Measurements from ENCODE around the gene TOLLIP.
A peak's percentile ranks its signal among the peaks of the same experiment; 100 is the strongest.
"Not testable (repeated sequence)": the region's sequence is repeated elsewhere in the genome, so short reads cannot be mapped to it uniquely, and the experiment has no call there.

TOLLIP gene

DNA sequence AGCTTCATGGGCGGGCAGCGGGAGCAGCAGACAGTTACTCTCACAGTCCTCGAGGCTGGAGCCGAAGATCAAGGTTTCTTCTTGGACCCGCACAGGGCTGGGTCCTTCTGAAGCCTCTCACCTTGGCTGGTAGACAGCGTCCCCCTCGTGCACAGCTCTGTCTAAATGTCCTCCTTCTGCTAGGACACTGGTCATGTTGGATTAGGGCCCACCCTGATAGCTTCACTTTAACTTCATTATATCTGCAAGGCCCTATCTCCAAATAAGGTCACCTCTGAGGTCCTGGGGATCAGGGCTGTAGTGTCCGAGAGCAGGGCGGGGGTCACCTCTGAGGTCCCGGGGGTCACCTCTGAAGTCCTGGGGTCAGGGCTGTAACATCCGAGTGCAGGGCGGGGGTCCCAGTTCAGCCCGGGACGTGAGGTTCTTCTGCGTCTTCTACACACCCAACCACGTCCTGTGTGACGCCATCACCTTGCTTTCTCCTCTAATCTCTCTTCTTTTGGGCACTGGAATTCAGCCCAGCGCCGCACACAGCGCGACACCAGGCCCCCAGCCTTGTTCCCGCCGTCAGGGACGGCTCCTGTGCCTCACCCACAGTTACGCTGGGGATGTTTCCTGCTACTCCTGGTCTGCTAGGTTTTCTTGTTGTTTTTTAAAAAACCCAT, 34.1 kb upstream of the TOLLIP start:
- no peak for DNase-seq

DNA sequence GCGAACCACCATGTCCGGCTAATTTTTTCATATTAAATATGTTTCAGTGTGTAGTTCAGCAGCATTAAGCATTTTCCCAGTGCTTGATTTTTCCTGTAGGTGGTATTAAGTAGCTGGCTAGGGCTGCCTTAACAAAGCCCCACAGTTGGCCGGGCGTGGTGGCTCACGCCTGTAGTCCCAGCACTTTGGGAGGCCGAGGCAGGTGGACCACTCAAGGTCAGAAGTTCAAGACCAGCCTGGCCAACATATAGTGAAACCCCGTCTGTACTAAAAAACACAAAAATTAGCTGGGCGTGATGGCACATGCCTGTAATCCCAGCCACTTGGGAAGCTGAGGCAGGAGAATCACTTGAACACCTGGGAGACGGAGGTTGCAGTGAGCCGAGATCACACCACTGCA, 33.5 kb upstream of the TOLLIP start:
- no peak for DNase-seq

GRCh38 chr11:1341928-1342524, 32.6 kb upstream of the TOLLIP start:
- DNase-seq = no peak

DNA sequence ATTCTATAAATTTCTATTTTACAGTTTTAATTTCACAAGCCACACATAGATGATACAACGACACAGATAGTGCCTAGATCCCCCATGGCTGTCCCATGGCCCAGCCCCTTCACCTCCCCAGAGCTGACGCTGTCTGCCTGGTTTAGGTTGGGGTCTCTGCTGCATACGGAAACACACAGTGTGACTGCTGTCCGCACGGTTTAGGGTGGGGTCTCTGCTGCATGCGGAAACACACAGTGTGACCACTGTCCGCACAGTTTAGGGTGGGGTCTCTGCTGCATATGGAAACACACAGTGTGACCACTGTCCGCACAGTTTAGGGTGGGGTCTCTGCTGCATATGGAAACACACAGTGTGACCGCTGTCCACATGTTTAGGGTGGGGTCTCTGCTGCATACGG, 31.8 kb upstream of the TOLLIP start:
- not testable (repeated sequence) for DNase-seq

DNA sequence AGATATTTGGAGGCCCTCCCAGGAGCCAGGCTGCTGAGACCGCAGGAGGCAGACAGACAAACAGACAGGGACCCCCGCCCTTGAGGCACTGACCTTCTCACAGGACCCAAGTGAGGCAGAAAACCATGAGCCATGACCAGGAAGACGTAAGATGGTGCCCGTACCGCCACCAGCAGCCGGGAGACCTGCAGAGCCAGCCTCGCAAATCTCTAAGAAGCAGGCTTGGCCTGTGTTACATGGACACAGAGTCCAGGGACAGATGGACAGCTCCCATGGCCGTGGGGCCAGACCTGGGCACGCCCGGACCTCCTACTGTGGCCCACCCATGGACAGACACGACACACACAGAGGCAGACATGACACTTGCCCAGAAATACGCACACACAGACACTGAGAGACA, 30.7 kb upstream of the TOLLIP start:
- DNase-seq = no peak

GRCh38 chr11:1339066-1339675, 29.7 kb upstream of the TOLLIP start:
- DNase-seq = no peak

DNA sequence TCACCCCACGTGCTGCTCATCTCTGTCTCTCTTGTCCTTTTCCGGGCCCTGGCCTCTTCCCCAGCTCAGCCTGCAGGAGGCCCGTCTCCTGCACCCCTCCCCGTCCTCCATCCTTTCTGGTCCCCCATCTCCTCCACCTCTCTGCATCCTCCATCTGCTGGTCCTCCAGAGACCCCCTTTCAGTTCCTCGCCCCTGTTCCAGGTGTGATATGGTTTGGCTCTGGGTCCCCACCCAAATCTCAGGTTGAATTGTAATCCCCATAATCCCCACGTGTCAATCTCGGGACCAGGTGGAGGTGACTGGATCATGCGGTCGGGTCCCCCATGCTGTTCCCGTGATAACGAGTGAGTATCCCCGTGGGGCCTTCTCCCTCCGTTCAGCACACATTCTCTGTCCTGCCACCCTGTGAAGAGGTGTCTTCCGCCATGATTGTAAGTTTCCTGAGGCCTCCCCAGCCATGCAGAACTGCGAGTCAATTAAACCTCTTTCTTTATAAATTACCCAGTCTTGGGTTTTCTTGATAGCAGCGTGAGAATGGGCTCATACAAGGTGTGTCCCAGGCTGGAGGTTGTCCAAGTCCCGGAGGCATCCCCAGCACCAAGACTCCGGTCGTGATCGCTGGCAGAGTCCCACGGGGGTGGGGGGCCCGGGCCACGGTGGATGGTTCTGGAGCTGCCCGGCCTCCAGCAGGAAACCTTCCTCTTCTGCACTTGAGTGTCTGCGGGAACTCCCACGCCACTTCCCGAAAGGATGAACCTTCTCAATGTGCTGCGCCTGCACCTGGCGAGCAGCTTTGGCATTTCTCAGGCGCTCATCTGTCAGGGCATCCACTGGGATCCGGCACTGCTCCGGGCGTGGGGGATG, 29.0 kb upstream of the TOLLIP start:
- peak; percentile 28 for DNase-seq

DNA sequence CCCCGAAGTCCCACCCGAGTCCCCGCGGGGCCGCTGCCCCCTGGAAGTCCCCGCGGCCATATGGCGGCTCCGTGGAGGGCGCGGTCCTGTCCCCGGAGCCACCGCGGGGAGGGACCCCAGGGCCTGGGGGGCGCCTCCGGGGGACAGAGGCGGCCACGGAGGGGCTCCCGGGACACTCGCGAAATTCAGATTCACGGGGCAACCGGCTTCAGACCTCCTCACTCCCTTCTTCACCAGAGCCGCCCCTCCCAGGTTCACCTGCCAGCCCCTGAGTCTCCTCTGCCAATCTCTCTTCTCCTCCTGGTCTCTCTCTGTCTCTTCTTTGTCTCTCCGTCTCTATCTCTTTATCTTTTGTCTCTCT, 28.2 kb upstream of the TOLLIP start:
- no peak for DNase-seq

GRCh38 chr11:1336836-1337646, 27.6 kb upstream of the TOLLIP start:
- DNase-seq = peak; percentile 57

GRCh38 chr11:1335811-1336761, 26.7 kb upstream of the TOLLIP start:
- peak; percentile 57 for DNase-seq

GRCh38 chr11:1335264-1335810, 25.9 kb upstream of the TOLLIP start:
- no peak for DNase-seq

GRCh38 chr11:1333860-1334259, 24.4 kb upstream of the TOLLIP start:
- no peak for DNase-seq

DNA sequence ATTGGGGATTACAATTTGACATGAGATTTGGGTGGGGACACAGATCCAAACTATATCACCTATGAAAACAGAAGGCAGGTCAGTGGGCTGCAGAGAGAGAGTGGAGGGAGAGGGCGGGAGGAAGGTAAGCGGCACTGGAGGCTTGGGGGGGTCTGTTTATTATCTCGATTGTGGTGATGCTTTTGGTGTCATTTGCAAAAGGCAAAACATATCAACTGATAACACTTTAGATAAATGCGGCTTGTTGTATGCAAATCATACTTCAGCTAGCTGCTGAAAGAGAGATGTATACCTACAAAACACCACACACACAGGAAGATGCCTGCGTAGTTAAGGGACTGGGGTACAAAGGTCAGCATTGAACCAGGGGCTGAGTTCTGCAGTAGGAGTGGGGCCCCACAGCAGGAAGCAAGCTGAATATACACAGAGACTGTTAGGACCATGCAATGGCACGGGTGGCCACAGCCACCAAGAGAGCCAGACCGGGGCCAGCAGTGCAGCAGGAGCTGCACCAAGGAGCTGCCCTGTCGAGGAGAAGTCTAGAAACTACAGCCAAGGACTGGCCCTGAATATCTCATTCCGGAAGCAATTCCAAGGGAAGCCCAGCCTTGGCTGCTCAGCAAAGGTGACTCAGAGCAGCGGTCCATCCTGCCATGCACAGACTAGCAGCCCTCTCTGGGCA, 23.8 kb upstream of the TOLLIP start:
- DNase-seq = no peak

DNA sequence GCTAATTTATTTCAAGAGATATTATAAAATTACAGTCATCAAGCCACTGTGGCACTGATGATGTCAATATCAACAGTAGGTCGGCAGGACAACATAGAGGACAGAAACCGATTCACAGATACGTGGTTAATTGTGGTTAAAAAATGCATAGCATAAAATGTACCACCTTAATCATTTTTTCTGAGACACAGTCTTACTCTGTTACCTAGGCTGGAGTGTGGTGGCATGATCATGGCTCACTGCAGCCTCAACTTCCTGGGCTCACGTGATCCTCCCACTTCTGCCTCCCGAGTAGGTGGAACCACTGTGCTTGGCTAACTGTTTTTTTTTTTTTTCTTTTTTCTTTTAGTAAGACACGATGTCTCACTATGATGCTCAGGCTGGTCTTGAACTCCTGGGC, 21.0 kb upstream of the TOLLIP start:
- no peak for DNase-seq

DNA sequence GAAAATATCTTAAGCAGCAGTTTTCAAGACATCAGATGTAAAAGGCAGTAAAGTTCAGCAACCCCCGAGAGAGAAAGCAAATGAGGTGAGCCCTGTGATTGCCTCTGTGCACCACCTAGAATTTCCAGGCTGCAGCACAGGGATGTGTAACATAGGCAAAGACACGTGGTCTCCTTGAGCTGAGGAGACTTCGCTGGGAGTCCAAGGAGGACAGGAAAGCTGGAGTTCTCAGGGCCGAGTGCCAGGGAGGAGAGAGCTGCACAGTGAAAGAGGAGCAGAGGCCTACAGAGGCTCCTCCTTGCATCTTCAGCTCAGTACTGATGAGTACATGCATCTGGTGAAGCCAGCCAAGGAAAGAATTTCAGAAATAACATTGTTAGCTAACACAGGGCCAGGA, 17.6 kb upstream of the TOLLIP start:
- no peak for DNase-seq

DNA sequence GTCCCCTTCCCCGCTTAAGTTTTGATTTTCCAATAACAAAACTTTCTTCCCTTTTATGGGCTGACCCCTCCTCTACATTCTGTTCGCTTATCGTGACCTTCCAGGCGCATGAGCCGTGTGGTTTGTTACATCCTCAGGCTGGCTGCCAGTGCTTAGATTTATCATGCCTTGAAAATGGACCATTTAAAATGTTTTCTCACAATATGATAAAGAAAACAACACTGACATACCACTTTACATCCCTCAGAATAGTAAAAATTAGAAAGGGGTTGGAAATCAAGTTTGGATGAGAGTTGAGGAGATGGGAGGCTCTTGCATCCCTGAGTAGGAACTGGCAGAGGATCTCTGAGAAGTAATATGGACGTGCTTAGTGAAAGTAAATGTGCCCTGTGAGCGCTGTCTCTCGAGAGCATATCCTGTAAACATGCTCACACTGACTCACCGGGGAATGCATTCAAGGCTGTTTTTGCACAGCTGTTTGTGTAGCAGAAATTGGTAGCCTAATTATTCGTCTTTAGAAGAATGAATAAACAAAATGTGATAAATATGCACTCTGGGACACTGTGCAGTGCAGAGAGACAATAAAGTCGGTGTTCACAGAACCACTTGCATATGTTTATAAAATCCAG, 17.1 kb upstream of the TOLLIP start:
- DNase-seq = no peak

GRCh38 chr11:1323774-1324173, 14.3 kb upstream of the TOLLIP start:
- DNase-seq = no peak

GRCh38 chr11:1317993-1318392, 8.6 kb upstream of the TOLLIP start:
- no peak for DNase-seq

GRCh38 chr11:1317432-1317831, 8.0 kb upstream of the TOLLIP start:
- no peak for DNase-seq

DNA sequence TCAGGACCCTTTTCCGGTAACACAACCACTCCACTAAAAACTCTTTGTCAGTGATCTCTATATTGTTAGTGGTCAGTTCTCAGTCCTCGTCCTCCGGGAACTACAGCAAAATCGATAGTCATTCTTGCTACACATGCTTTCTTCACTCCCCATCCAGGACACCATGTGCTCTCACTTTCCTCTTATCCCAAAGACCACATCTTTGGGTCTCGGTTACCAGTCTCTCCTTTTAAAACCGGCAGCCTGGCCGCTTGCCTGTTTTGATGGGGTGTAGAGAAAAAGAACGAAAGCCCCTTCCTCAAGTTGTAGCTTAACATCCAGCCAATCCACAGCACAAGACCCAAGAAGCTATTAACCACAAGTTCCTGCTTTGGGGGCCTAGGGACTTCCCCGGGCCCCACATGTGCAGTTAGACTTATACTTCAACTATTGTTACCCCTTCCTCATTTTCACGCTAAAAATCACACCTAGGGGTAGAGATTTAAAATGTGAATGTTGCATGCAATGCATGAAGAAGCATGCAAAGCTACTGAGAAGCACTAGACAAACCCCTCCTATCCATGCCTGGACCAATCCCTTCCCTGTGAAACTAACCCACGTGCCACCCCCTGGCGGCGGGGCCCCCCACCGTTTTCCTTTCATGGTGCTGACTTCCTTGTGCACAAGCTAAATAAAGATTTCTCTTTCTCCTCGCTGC, 1.5 kb upstream of the TOLLIP start:
- peak; percentile 74 for DNase-seq
